WTC11 (cell line): ENCODE data around the gene GPRC5A. TPM values are rescaled to one million over a fixed set of nuclear protein-coding genes. Genes with fewer than 3 reads are reported as not detected.

Source experiments
- ATAC-seq: fragments of 200-7000 bp; cut with Tn5 transposase; 2 replicates; pipeline ENCODE4 v1.10.0; 2021; ENCODE audit warnings: mild to moderate bottlenecking, moderate library complexity
- CTCF ChIA-PET: fragments of 300-600 bp; sonication (Branson Sonifier 250); formaldehyde crosslinking; loops from one replicate; lab custom pipeline; 2021; ENCODE audit warnings: antibody characterized with exemption; lab: Charles Lee
- POLR2A ChIA-PET: fragments of 350-600 bp; sonication (Branson Sonifier 250); formaldehyde crosslinking; loops from one replicate; lab custom pipeline; 2021; ENCODE audit warnings: antibody characterized with exemption; lab: Charles Lee
- DNase-seq: peaks from one replicate; pipeline ENCODE4 v3.0.0; 2021; ENCODE audit warnings: low spot score
- H3K27ac Mint-ChIP-seq: 2 replicates; pipeline ENCODE4 v1.8.0; 2021; ENCODE audit warnings: mixed read lengths
- H3K27me3 Mint-ChIP-seq: 2 replicates; pipeline ENCODE4 v1.8.0; 2021; ENCODE audit warnings: low read depth, mild to moderate bottlenecking, moderate library complexity, mixed read lengths
- H3K36me3 Mint-ChIP-seq: 2 replicates; pipeline ENCODE4 v1.8.0; 2021; ENCODE audit warnings: mixed read lengths
- H3K4me1 Mint-ChIP-seq: 2 replicates; pipeline ENCODE4 v1.8.0; 2022; ENCODE audit warnings: mixed read lengths
- H3K4me3 Mint-ChIP-seq: 2 replicates; pipeline ENCODE4 v1.8.0; 2021; ENCODE audit warnings: mild to moderate bottlenecking, moderate library complexity, mixed read lengths
- H3K9me3 Mint-ChIP-seq: 2 replicates; pipeline ENCODE4 v1.8.0; 2021; ENCODE audit warnings: mixed read lengths
- AFF4 ChIP-seq: sonication (generic); formaldehyde crosslinking; IDR thresholded peaks from 2 replicates; pipeline ENCODE4 v1.8.1; 2023; ENCODE audit warnings: mild to moderate bottlenecking, missing genetic modification reagents, borderline replicate concordance
- ATF1 ChIP-seq: sonication (generic); formaldehyde crosslinking; IDR thresholded peaks from 2 replicates; pipeline ENCODE4 v1.8.1; 2023; ENCODE audit warnings: mild to moderate bottlenecking, moderate library complexity, missing genetic modification reagents
- ATF2 ChIP-seq: sonication (generic); formaldehyde crosslinking; IDR thresholded peaks from 2 replicates; pipeline ENCODE4 v1.8.1; 2022; ENCODE audit warnings: low read depth, missing genetic modification reagents, borderline replicate concordance
- ATF3 ChIP-seq: sonication (generic); formaldehyde crosslinking; conservative IDR thresholded peaks from 2 replicates; pipeline ENCODE4 v1.8.1; 2022; ENCODE audit warnings: mild to moderate bottlenecking, missing genetic modification reagents
- CBFB ChIP-seq: sonication (generic); formaldehyde crosslinking; IDR thresholded peaks from 2 replicates; pipeline ENCODE4 v1.8.1; 2022; ENCODE audit warnings: mild to moderate bottlenecking, low read depth, missing genetic modification reagents
- E2F5 ChIP-seq: sonication (generic); formaldehyde crosslinking; IDR thresholded peaks from 2 replicates; pipeline ENCODE4 v1.8.1; 2022; ENCODE audit warnings: mild to moderate bottlenecking, moderate library complexity, missing genetic modification reagents
- ELF4 ChIP-seq: sonication (generic); formaldehyde crosslinking; IDR thresholded peaks from 2 replicates; pipeline ENCODE4 v1.8.1; 2022; ENCODE audit warnings: low read depth, mild to moderate bottlenecking, moderate library complexity, missing genetic modification reagents
- HMGXB4 ChIP-seq: sonication (generic); formaldehyde crosslinking; IDR thresholded peaks from 2 replicates; pipeline ENCODE4 v1.8.1; 2023; ENCODE audit warnings: mild to moderate bottlenecking, moderate library complexity, missing genetic modification reagents
- MLX ChIP-seq: sonication (generic); formaldehyde crosslinking; IDR thresholded peaks from 2 replicates; pipeline ENCODE4 v1.8.1; 2023; ENCODE audit warnings: mild to moderate bottlenecking, missing genetic modification reagents, moderate library complexity
- NR1H2 ChIP-seq: sonication (generic); formaldehyde crosslinking; IDR thresholded peaks from 2 replicates; pipeline ENCODE4 v1.9.0; 2021; ENCODE audit warnings: mild to moderate bottlenecking, moderate library complexity, missing genetic modification reagents
- TCF7 ChIP-seq: sonication (generic); formaldehyde crosslinking; IDR thresholded peaks from 2 replicates; pipeline ENCODE4 v1.8.0; 2022; ENCODE audit warnings: mild to moderate bottlenecking, low read depth, missing genetic modification reagents, moderate library complexity
- TEAD4 ChIP-seq: sonication (generic); formaldehyde crosslinking; IDR thresholded peaks from 2 replicates; pipeline ENCODE4 v1.8.0; 2022; ENCODE audit warnings: mild to moderate bottlenecking, missing genetic modification reagents
- ZNF138 ChIP-seq: sonication (generic); formaldehyde crosslinking; conservative IDR thresholded peaks from 2 replicates; pipeline ENCODE4 v1.8.1; 2022; ENCODE audit warnings: mild to moderate bottlenecking, moderate library complexity, missing genetic modification reagents
- ZNF425 ChIP-seq: fragments of 250-450 bp; sonication (Bioruptor Pico); conservative IDR thresholded peaks from 2 replicates; pipeline ENCODE4 v1.9.0; 2021; ENCODE audit warnings: mild to moderate bottlenecking
- total RNA-seq: library from RNA; stranded (reverse); gene quantifications from 3 replicates; pipeline ENCODE4 v1.2.3, GENCODE V29; 2021

GPRC5A gene
- total RNA-seq, 1 experiment from 2014 or later, result 1.1 TPM

GRCh38 chr12:12909228-12909994, 18.0 kb downstream of the GPRC5A start:
- CTCF ChIA-PET, result interaction anchor here (1.1 to 1.2 kb wide), 2 partner anchors 66 to 72 kb away, joined by 3 to 7 read pairs; no protein-coding TSS in a partner anchor
- H3K9me3 Mint-ChIP-seq, result no peaks in the 10 kb centered on the region
- ATAC-seq, result no peak

More at GRCh38 chr12:12909228-12909994, 18.0 kb downstream of the GPRC5A start:
- POLR2A ChIA-PET, result no interaction called here
- Mint-ChIP-seq H3K4me3 (no peak overlapping the region), H3K27me3 (no peaks in the 10 kb centered on the region; the same call in 1 of the 2 replicates), H3K27ac (no peak overlapping the region), H3K4me1 (peaks cover 11% of the 10 kb centered on the region), H3K36me3 (no peaks in the 10 kb centered on the region)
- no peak for DNase-seq
- TF ChIP-seq HMGXB4 (CRISPR knock-in tag), result no peak
- no peak for TF ChIP-seq TCF7
- no peak for TF ChIP-seq ZNF425 (CRISPR knock-in tag)
- no peak for TF ChIP-seq ATF3
- no peak for TF ChIP-seq MLX (CRISPR knock-in tag)
- TF ChIP-seq ATF2, result no peak
- no peak for TF ChIP-seq E2F5 (CRISPR knock-in tag)
- no peak for TF ChIP-seq ZNF138 (CRISPR knock-in tag)
- TF ChIP-seq ATF1 (CRISPR knock-in tag), result no peak
- TF ChIP-seq TEAD4 (CRISPR knock-in tag), result no peak
- TF ChIP-seq ELF4 (CRISPR knock-in tag), result no peak
- no peak for TF ChIP-seq AFF4
- no peak for TF ChIP-seq CBFB (CRISPR knock-in tag)
- TF ChIP-seq NR1H2 (CRISPR knock-in tag), result no peak
